Lower leg skin (tissue), 3 donors: ENCODE results near the gene FOXD4L6.
"Not testable (repeated sequence)": the region's sequence is repeated elsewhere in the genome, so short reads cannot be mapped to it uniquely, and the experiment has no call there.

ENCODE experiments used
- CTCF ChIP-seq, 3 donors: fragments of 450-650 bp; IDR thresholded peaks; one replicate each; pipeline ENCODE4 v1.5.1; 2016; ENCODE audit warnings: antibody characterized with exemption in 3 of 3, mild to moderate bottlenecking in 3 of 3, moderate library complexity in 2 of 3
- POLR2A ChIP-seq, 2 donors: fragments of 450-650 bp; IDR thresholded peaks; one replicate each; pipeline ENCODE4 v1.6.1; 2016 to 2017; ENCODE audit warnings: antibody characterized with exemption in 2 of 2, mild to moderate bottlenecking in 1 of 2, moderate library complexity in 1 of 2

- not testable (repeated sequence) for TF ChIP-seq CTCF, POLR2A (IDR thresholded peaks at IDR 0.05)
Measured at GRCh38 chr9:41086685-41087084, 41.8 kb downstream of the FOXD4L6 start.
